GM10248 (cell line): ENCODE data around the gene GNG10.
"Not testable (repeated sequence)": the region's sequence is repeated elsewhere in the genome, so short reads cannot be mapped to it uniquely, and the experiment has no call there.

Experiments used
- CTCF ChIA-PET: fragments of 300-600 bp; sonication (Branson Sonifier 250); formaldehyde crosslinking; extraction: SDS; loops from one replicate; lab custom pipeline; 2021; ENCODE audit warnings: antibody characterized with exemption; lab: Yijun Ruan, JAX
- POLR2A ChIA-PET: fragments of 350-650 bp; sonication (Branson Sonifier 250); formaldehyde crosslinking; extraction: SDS; loops from one replicate; lab custom pipeline; 2020; ENCODE audit warnings: antibody characterized with exemption; lab: Yijun Ruan, JAX
- DNase-seq: peaks from one replicate; pipeline ENCODE4 v3.0.0; 2012; ENCODE audit errors: extremely low spot score
- CTCF ChIP-seq: IDR thresholded peaks from 2 replicates; pipeline ENCODE4 v1.5.1; 2012; ENCODE audit warnings: mild to moderate bottlenecking, low read depth; ENCODE audit errors: extremely low read depth, missing control alignments, control extremely low read depth

Gene GNG10

DNA sequence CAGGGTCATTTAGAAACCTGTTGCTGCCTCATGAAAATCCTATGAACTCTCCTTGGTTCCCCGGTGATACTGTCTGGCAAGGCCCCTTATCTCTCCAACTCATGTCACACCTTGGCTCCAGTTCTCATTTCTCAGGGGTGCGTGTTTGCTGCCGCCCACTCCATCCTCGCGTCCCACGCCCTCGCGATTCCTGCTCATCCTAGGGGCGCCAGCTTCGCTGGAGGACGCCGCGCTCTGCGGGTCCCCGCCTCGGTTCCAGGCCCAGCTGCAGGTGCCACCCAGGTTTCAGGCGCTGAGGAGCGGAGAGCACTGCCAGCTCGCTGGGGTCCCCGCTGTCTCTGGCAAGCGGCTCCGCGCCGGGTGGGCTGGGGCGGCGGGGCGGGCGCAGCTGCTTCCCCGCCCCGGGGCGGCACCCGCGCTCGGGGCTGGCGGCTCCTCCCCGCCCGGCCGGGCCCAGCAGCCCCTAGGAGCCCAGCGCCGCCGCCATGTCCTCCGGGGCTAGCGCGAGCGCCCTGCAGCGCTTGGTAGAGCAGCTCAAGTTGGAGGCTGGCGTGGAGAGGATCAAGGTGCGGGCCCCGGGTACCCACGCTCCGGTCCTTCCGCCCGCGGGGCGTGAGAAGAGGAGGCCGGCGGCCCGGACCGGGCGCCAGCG lies at the start of gene GNG10:
Gene GNG10 (plus strand): TSS at position 456 of the 652 bp plus-strand sequence. CDS start 30 bp downstream, at position 486.
- DNase-seq = peak; percentile 91
- ChIA-PET CTCF (interaction anchor here (1.0 to 1.7 kb wide), 2 partner anchors 9 to 40 kb away, joined by 3 to 6 read pairs; no protein-coding TSS in a partner anchor), POLR2A (interaction anchor here (0.9 kb wide), 1 partner anchor 10 kb away, joined by 3 read pairs; no protein-coding TSS in a partner anchor)
- TF ChIP-seq CTCF = no peak

- CTCF ChIA-PET = interaction anchor here (0.6 to 6.5 kb wide), 4 partner anchors 8 to 742 kb away, joined by 3 to 30 read pairs (median 13); partner anchors contain the start of gene PTGR1
- no peak for DNase-seq
- POLR2A ChIA-PET = no interaction called here
- no peak for TF ChIP-seq CTCF
Measured at GRCh38 chr9:111613436-111614040, 47.9 kb upstream of the GNG10 start.

GRCh38 chr9:111615928-111616327 lies 45.5 kb upstream of the GNG10 start:
- POLR2A ChIA-PET = no interaction called here
- CTCF ChIA-PET = interaction anchor here (1.0 to 1.9 kb wide), 3 partner anchors 8 to 18 kb away, joined by 3 to 6 read pairs (median 4); no protein-coding TSS in a partner anchor
- no peak for DNase-seq
- no peak for TF ChIP-seq CTCF

DNA sequence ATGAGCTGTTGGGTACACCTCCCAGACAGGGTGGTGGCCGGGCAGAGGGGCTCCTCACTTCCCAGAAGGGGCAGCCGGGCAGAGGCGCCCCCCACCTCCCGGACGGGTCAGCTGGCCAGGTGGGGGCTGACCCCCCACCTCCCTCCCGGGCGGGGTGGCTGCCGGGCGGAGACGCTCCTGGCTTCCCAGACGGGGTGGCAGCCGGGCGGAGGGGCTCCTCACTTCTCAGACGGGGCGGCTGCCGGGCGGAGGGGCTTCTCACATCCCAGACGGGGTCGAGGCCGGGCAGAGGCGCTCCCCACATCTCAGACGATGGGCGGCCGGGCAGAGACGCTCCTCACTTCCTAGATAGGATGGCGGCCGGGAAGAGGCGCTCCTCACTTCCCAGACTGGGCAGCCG lies 44.1 kb upstream of the GNG10 start:
- POLR2A ChIA-PET, DNase-seq: not testable (repeated sequence)
- CTCF ChIA-PET = interaction anchor here (1.2 kb wide), 1 partner anchor 19 kb away, joined by 3 read pairs; no protein-coding TSS in a partner anchor

DNA sequence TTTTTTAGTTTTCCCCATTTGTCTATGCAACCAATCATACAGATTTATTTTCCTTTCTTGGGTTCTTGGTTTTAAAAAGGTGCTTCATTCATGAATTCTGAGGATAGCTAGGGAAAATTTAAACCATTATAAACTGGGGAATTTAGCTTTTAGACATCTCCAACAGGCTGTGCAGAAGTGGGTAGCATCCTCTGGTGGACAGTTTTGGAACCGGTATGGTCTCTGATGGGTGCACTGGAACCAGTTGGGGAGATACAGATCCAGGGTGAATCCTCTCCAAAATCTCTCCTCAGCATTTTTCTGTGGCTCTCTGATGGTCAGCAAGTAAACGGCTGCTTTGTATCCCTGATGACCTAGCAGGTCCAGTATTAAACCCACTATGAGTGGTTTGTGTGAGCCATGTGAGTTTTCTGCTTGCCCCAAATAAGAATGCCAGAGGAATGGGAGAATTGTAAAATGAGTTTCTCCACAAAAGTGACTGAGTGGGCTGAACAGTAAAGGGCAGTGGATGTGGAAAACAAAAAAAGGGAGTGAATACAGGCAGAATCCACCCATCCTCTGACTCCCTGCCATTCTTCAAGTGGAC lies 39.4 kb upstream of the GNG10 start:
- ChIA-PET POLR2A (interaction anchor here (0.7 kb wide), 1 partner anchor 41 kb away, joined by 3 read pairs; no protein-coding TSS in a partner anchor), CTCF (interaction anchor here (0.6 to 2.5 kb wide), 19 partner anchors 10 to 195 kb away, joined by 3 to 42 read pairs (median 3); partner anchors contain the start of genes DNAJC25, GNG10 and PTGR1)
- peak; percentile 47 for DNase-seq
- peak; percentile 79 for TF ChIP-seq CTCF

DNA sequence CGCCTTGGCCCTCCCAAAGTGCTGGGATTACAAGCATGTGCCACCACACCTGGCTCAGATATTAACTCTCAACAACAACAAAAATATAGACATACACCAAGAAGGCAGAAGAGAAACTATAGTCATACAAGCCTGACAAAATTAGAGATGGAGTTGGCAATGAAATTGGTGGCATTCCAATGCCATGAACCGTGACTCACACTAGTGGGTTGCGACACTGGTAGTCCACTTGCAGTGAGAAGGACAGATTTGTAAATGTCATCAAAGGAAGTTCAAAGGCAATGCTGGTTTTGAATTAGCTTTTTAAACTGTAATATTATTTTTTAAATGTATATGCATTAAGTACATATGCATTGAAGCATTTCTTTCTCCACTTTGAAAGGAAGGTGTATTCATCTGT lies 38.8 kb upstream of the GNG10 start:
- CTCF ChIA-PET = interaction anchor here (2.5 kb wide), 1 partner anchor 11 kb away, joined by 30 read pairs; no protein-coding TSS in a partner anchor
- POLR2A ChIA-PET = no interaction called here
- DNase-seq = no peak
- no peak for TF ChIP-seq CTCF
